HCT116 (cell line): ENCODE results near the gene PHLDB3. TPM values are rescaled to one million over a fixed set of nuclear protein-coding genes. Genes with fewer than 3 reads are reported as not detected.

Experiments used
- ATAC-seq: fragments of 200-7000 bp; cut with Tn5 transposase; 2 replicates; pipeline ENCODE4 v1.9.1; 2020; ENCODE audit warnings: mild to moderate bottlenecking, moderate library complexity
- BruUV-seq: library from RNA; stranded (reverse); fragments of 400-500 nt; replicated peaks from 2 replicates; lab custom pipeline; 2021; lab: Mats Ljungman, UMichigan
- CTCF ChIA-PET: fragments of 300-600 bp; sonication (Branson Sonifier 250); formaldehyde crosslinking; loops from one replicate; lab custom pipeline; 2021; ENCODE audit warnings: antibody characterized with exemption; lab: Charles Lee
- POLR2A ChIA-PET: fragments of 300-600, 350-600 bp; sonication (Branson Sonifier 250); formaldehyde crosslinking; loops from one replicate; lab custom pipeline; 2021; ENCODE audit warnings: antibody characterized with exemption; lab: Charles Lee
- RAD21 ChIA-PET, 2 experiments: fragments of 300-600 bp; sonication (Branson Sonifier 250); formaldehyde crosslinking; loops; one replicate each; lab custom pipeline; 2023; ENCODE audit warnings: low total read pairs in 2 of 2; ENCODE audit not compliant: uncharacterized antibody in 2 of 2, unreplicated experiment in 2 of 2, low non-redundant PET in 1 of 2; lab: Charles Lee
- DNase-seq: peaks from one replicate; pipeline ENCODE4 v3.0.0-alpha.2; 2010; ENCODE audit warnings: low read depth, low spot score
- H2AFZ ChIP-seq: fragments of 200-600 bp; shearing (Covaris generic), sonication (generic); 2 replicates; pipeline ENCODE4 v1.6.1; 2017; ENCODE audit warnings: low read depth, mixed run types, mixed read lengths, antibody characterized with exemption, low read length; ENCODE audit not compliant: poor library complexity, severe bottlenecking
- H3K27ac ChIP-seq: 2 replicates; pipeline ENCODE4 v1.5.1; 2012; ENCODE audit warnings: low read depth, low read length
- H3K27me3 ChIP-seq: fragments of 200-600 bp; sonication (generic); 2 replicates; pipeline ENCODE4 v1.6.1; 2016; ENCODE audit warnings: mixed run types, low read length, mixed read lengths; ENCODE audit not compliant: insufficient read depth
- H3K36me3 ChIP-seq, 2 experiments: fragments of 200-500 bp in 1 of 2; fragments of 200-600 bp in 1 of 2; sonication (Bioruptor generic) in 1 of 2; sonication (generic) in 1 of 2; 2 replicates each; pipeline versions ENCODE4 v1.5.1 to v1.6.1; 2014 to 2016; ENCODE audit warnings: low read length in 2 of 2, inconsistent platforms in 1 of 2, mixed read lengths in 1 of 2, mixed run types in 1 of 2; ENCODE audit not compliant: insufficient read depth in 2 of 2, control insufficient read depth in 1 of 2
- H3K4me1 ChIP-seq, 2 experiments: fragments of 200-600 bp in 1 of 2; sonication (generic) in 1 of 2; 2 replicates each; pipeline versions ENCODE4 v1.5.1 to v1.6.1; 2012 to 2017; ENCODE audit warnings: low read length in 2 of 2, inconsistent platforms in 1 of 2, mild to moderate bottlenecking in 1 of 2, mixed read lengths in 1 of 2, mixed run types in 1 of 2, moderate library complexity in 1 of 2; ENCODE audit not compliant: insufficient read depth in 2 of 2, control insufficient read depth in 1 of 2
- H3K4me2 ChIP-seq: fragments of 200-600 bp; sonication (generic); 2 replicates; pipeline ENCODE4 v1.6.1; 2017; ENCODE audit warnings: mixed run types, low read length, mixed read lengths
- H3K4me3 ChIP-seq, 2 experiments: fragments of 200-600 bp in 1 of 2; sonication (generic) in 1 of 2; replicated peaks in 1 of 2; 2 replicates each; pipeline ENCODE4 v1.5.1; 2011 to 2016; ENCODE audit warnings: low read length in 2 of 2, control low read depth in 1 of 2, low read depth in 1 of 2, mild to moderate bottlenecking in 1 of 2, mixed read lengths in 1 of 2, mixed run types in 1 of 2
- H3K79me2 ChIP-seq: fragments of 200-600 bp; sonication (generic); 2 replicates; pipeline ENCODE4 v1.6.1; 2017; ENCODE audit warnings: mild to moderate bottlenecking, mixed run types, low read length, moderate library complexity, mixed read lengths; ENCODE audit not compliant: insufficient read depth
- H3K9ac ChIP-seq: fragments of 200-600 bp; sonication (generic); 2 replicates; pipeline ENCODE4 v1.6.1; 2016; ENCODE audit warnings: low read length, mixed read lengths
- H3K9me2 ChIP-seq: fragments of 200-600 bp; sonication (generic), shearing (Covaris generic); 2 replicates; pipeline ENCODE4 v1.6.1; 2017; ENCODE audit warnings: mixed run types, mild to moderate bottlenecking, moderate library complexity; ENCODE audit not compliant: insufficient read depth
- H3K9me3 ChIP-seq, 2 experiments: fragments of 200-500 bp in 1 of 2; fragments of 200-600 bp in 1 of 2; sonication (Bioruptor generic) in 1 of 2; sonication (generic) in 1 of 2; 2 replicates each; pipeline ENCODE4 v1.6.1; 2014 to 2017; ENCODE audit warnings: low read length in 2 of 2, mixed read lengths in 2 of 2, inconsistent platforms in 1 of 2, low read depth in 1 of 2, mild to moderate bottlenecking in 1 of 2, mixed run types in 1 of 2, moderate library complexity in 1 of 2; ENCODE audit not compliant: control insufficient read depth in 1 of 2, insufficient read depth in 1 of 2
- H4K20me1 ChIP-seq: fragments of 200-600 bp; sonication (generic), shearing (Covaris generic); 2 replicates; pipeline ENCODE4 v1.6.1; 2017; ENCODE audit warnings: mixed run types, mild to moderate bottlenecking, moderate library complexity; ENCODE audit not compliant: insufficient read depth
- CEBPB ChIP-seq: IDR thresholded peaks from 2 replicates; pipeline ENCODE4 v1.6.1; 2012; ENCODE audit warnings: low read depth
- ELF1 ChIP-seq: IDR thresholded peaks from 2 replicates; pipeline ENCODE4 v1.6.1; 2012; ENCODE audit warnings: low read depth, borderline replicate concordance
- EZH2 ChIP-seq: fragments of 200-600 bp; sonication (generic); IDR thresholded peaks from 2 replicates; pipeline ENCODE4 v1.6.1; 2017; ENCODE audit warnings: antibody characterized with exemption, mixed run types
- EZH2phosphoT487 ChIP-seq: fragments of 200-600 bp; IDR thresholded peaks from 2 replicates; pipeline ENCODE4 v1.6.1; 2018; ENCODE audit warnings: antibody characterized with exemption, borderline replicate concordance
- FOSL1 ChIP-seq: IDR thresholded peaks from 2 replicates; pipeline ENCODE4 v1.6.1; 2012; ENCODE audit warnings: low read depth
- POLR2A ChIP-seq: IDR thresholded peaks from 2 replicates; pipeline ENCODE4 v1.7.0; 2011; ENCODE audit warnings: borderline replicate concordance; ENCODE audit not compliant: insufficient read depth, insufficient read length; ENCODE audit errors: extremely low read depth
- POLR2AphosphoS5 ChIP-seq: IDR thresholded peaks from 2 replicates; pipeline ENCODE4 v1.6.1; 2011; ENCODE audit warnings: mild to moderate bottlenecking, low read depth, low read length, moderate library complexity
- SP1 ChIP-seq: IDR thresholded peaks from 2 replicates; pipeline ENCODE4 v1.6.1; 2012; ENCODE audit warnings: low read depth
- SRF ChIP-seq: IDR thresholded peaks from 2 replicates; pipeline ENCODE4 v1.6.1; 2012; ENCODE audit warnings: low read depth
- TCF7L2 ChIP-seq: IDR thresholded peaks from 2 replicates; pipeline ENCODE4 v1.7.0; 2011; ENCODE audit warnings: borderline replicate concordance, inconsistent platforms; ENCODE audit not compliant: insufficient read depth, insufficient read length; ENCODE audit errors: extremely low read depth
- ZFX ChIP-seq: fragments of 450-650 bp; IDR thresholded peaks from 2 replicates; pipeline ENCODE4 v1.6.1; 2017
- ZNF274 ChIP-seq: fragments of 200-500 bp; sonication (Bioruptor generic); IDR thresholded peaks from 2 replicates; pipeline ENCODE4 v1.6.1; 2014; ENCODE audit warnings: mild to moderate bottlenecking, low read depth, low read length, inconsistent platforms
- intact Hi-C: fragments of 100-400 bp; cut with micrococcal nuclease; formaldehyde crosslinking; loops from 2 replicates; pipeline ENCODE4 v1.10.0; 2022
- total RNA-seq: library from RNA; stranded (reverse); gene quantifications from one replicate; pipeline ENCODE4 v1.2.1, GENCODE V29; 2021; ENCODE audit not compliant: unreplicated experiment
- TF ChIP-seq, protein P1 (sequence below): IDR thresholded peaks from 2 replicates; pipeline ENCODE4 v1.6.1; 2012
- TF ChIP-seq, protein P2 (sequence below): IDR thresholded peaks from 2 replicates; pipeline ENCODE4 v1.6.1; 2012

Gene PHLDB3
- total RNA-seq, 1 experiment from 2014 or later = 15.5 TPM

- no peak overlapping the region for H2AFZ ChIP-seq
- ChIA-PET POLR2A (no interaction called here), CTCF (no interaction called here), RAD21 (no interaction called here)
- H4K20me1 ChIP-seq = no peaks in the 10 kb centered on the region
- H3K9ac ChIP-seq = no peak overlapping the region
- TF ChIP-seq POLR2AphosphoS5 = no peak
- TF ChIP-seq, protein P1, sequence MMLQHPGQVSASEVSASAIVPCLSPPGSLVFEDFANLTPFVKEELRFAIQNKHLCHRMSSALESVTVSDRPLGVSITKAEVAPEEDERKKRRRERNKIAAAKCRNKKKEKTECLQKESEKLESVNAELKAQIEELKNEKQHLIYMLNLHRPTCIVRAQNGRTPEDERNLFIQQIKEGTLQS = no peak
- TF ChIP-seq CEBPB = no peak
- H3K27me3 ChIP-seq = no peaks in the 10 kb centered on the region
- H3K27ac ChIP-seq = no peak overlapping the region
- intact Hi-C loops = no loop called here
- no TSS peak for BruUV-seq
- DNase-seq (no peak), ATAC-seq (no peak)
- peaks cover 3 to 14% of the 10 kb centered on the region in 2 experiments; a peak in 3 of 4 replicates for H3K36me3 ChIP-seq
- H3K9me3 ChIP-seq = no peaks in the 10 kb centered on the region
- H3K4me1 ChIP-seq = no peaks in the 10 kb centered on the region
- no peaks in the 10 kb centered on the region for H3K79me2 ChIP-seq
- H3K4me3 ChIP-seq = no peak overlapping the region
- no peak overlapping the region for H3K4me2 ChIP-seq
- H3K9me2 ChIP-seq = no peaks in the 10 kb centered on the region
Observed at GRCh38 chr19:43540381-43540780, 35.8 kb upstream of the PHLDB3 start.

DNA sequence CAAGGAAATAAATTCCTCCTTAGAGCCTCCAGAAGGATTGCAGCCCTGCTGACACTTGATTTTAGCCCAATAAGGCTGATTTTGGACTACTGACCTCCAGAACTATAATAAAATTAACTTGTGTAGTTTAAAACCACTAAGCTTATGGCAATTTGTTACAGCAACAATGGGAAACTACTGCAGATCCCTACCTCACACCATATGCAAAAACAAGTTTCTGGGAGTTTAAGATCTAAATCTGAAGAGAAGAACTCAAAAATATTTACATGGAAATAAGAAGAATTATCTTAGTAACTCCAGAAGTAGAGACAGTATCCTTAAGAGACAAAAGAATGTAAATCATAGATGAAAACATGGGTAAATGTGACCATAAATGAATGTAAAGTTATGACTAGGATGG, 34.4 kb upstream of the PHLDB3 start:
- intact Hi-C loops = loop anchor here (5.0 to 10.0 kb wide), 2 partner anchors 126 to 183 kb away; no protein-coding TSS in a partner anchor
- Histone ChIP-seq H3K9me3 (no peaks in the 10 kb centered on the region), H3K9me2 (no peaks in the 10 kb centered on the region), H4K20me1 (no peaks in the 10 kb centered on the region), H3K36me3 (peaks cover 3 to 14% of the 10 kb centered on the region in 2 experiments; a peak in 3 of 4 replicates), H3K4me3 (no peak overlapping the region), H3K27ac (no peak overlapping the region), H3K79me2 (no peaks in the 10 kb centered on the region), H3K9ac (no peak overlapping the region), H3K4me1 (peaks cover 6 to 7% of the 10 kb centered on the region in 2 experiments; a peak in 3 of 4 replicates)
- no TSS peak for BruUV-seq
- RAD21 ChIA-PET = no interaction called here
- ATAC-seq = no peak
- TF ChIP-seq POLR2A (no peak), EZH2phosphoT487 (no peak), SRF (no peak), TCF7L2 (no peak), FOSL1 (no peak), SP1 (no peak), ELF1 (no peak), ZFX (no peak), EZH2 (no peak), ZNF274 (no peak)
- TF ChIP-seq, protein P2, sequence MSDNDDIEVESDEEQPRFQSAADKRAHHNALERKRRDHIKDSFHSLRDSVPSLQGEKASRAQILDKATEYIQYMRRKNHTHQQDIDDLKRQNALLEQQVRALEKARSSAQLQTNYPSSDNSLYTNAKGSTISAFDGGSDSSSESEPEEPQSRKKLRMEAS = no peak
- TF ChIP-seq, protein P1 = no peak
- TF ChIP-seq, all 23 proteins: peak for 0
- DNase-seq = no peak
- POLR2A ChIA-PET = no interaction called here
- no peak overlapping the region for H3K4me2 ChIP-seq
- H3K27me3 ChIP-seq = no peaks in the 10 kb centered on the region
- CTCF ChIA-PET = interaction anchor here (4.5 kb wide), 1 partner anchor 17 kb away, joined by 18 read pairs; no protein-coding TSS in a partner anchor
- no peak overlapping the region for H2AFZ ChIP-seq
